HG02885 (cell line): ENCODE results near the gene THBD.

Source experiments
- ATAC-seq: cut with Tn5 transposase; IDR thresholded peaks from one replicate; pipeline ENCODE4 v1.9.1; 2021; ENCODE audit warnings: mild to moderate bottlenecking; ENCODE audit not compliant: unreplicated experiment, poor library complexity

Gene THBD

GRCh38 chr20:23084845-23085365, 35.4 kb upstream of the THBD start:
- no peak for ATAC-seq

- ATAC-seq, result no peak
Measured at GRCh38 chr20:23084282-23084844, 34.9 kb upstream of the THBD start.

GRCh38 chr20:23083553-23084220, 34.2 kb upstream of the THBD start:
- ATAC-seq, result no peak

- ATAC-seq, result no peak
Measured at GRCh38 chr20:23082846-23083552, 33.5 kb upstream of the THBD start.

GRCh38 chr20:23081263-23081819, 31.9 kb upstream of the THBD start:
- ATAC-seq, result no peak

- ATAC-seq, result no peak
Measured at GRCh38 chr20:23080521-23080920, 31.0 kb upstream of the THBD start.

- ATAC-seq, result no peak
Measured at GRCh38 chr20:23079926-23080325, 30.5 kb upstream of the THBD start.

GRCh38 chr20:23079016-23079351, 29.5 kb upstream of the THBD start:
- ATAC-seq, result no peak

- ATAC-seq, result no peak
Measured at GRCh38 chr20:23078351-23079015, 29.0 kb upstream of the THBD start.

- ATAC-seq, result no peak
Measured at GRCh38 chr20:23077277-23077676, 27.8 kb upstream of the THBD start.

- ATAC-seq, result no peak
Measured at GRCh38 chr20:23074052-23074451, 24.6 kb upstream of the THBD start.

GRCh38 chr20:23072892-23073586, 23.6 kb upstream of the THBD start:
- no peak for ATAC-seq

GRCh38 chr20:23071996-23072395, 22.5 kb upstream of the THBD start:
- ATAC-seq, result no peak

GRCh38 chr20:23071398-23071797, 21.9 kb upstream of the THBD start:
- ATAC-seq, result no peak

- no peak for ATAC-seq
Measured at GRCh38 chr20:23069108-23069507, 19.6 kb upstream of the THBD start.

GRCh38 chr20:23068283-23068682, 18.8 kb upstream of the THBD start:
- no peak for ATAC-seq

- no peak for ATAC-seq
Measured at GRCh38 chr20:23066772-23067171, 17.3 kb upstream of the THBD start.

- ATAC-seq, result no peak
Measured at GRCh38 chr20:23065266-23066201, 16.1 kb upstream of the THBD start.

- ATAC-seq, result no peak
Measured at GRCh38 chr20:23063581-23063980, 14.1 kb upstream of the THBD start.
